ENCODE data around the gene ROBO2.

ROBO2 gene

GRCh38 chr3:77042343-77042742 lies 2.4 kb downstream of the ROBO2 start:
- no peak overlapping the region for H3K27ac ChIP-seq (ENCODE audit: low read depth, low read length, poor library complexity, severe bottlenecking)
- no peaks in the 10 kb centered on the region for H3K36me3 ChIP-seq (ENCODE audit: insufficient read depth, low read length)
- H3K27me3 ChIP-seq (ENCODE audit: insufficient read depth, low read length), result no peaks in the 10 kb centered on the region
- H3K4me2 ChIP-seq (ENCODE audit: low read length), result no peak overlapping the region
- H3K9me3 ChIP-seq (ENCODE audit: low read length), result no peaks in the 10 kb centered on the region
- H3K9ac ChIP-seq (ENCODE audit: low read length), result no peak overlapping the region
- H3F3A ChIP-seq (ENCODE audit: insufficient read depth, low read length), result 0 out of 2 replicates have a peak, but pooled peaks cover 3% of the 10 kb centered on the region
- no peaks in the 10 kb centered on the region for H3K79me2 ChIP-seq (ENCODE audit: insufficient read depth, low read length)
- H4K20me1 ChIP-seq (ENCODE audit: insufficient read depth, low read length), result no peaks in the 10 kb centered on the region
- H3K4me3 ChIP-seq (ENCODE audit: low read depth, low read length, poor library complexity, severe bottlenecking), result no peak overlapping the region
- no peak overlapping the region for H2AFZ ChIP-seq (ENCODE audit: low read length)
- TF ChIP-seq CTCF (IDR thresholded peaks at IDR 0.05; ENCODE audit: low read length), result no peak
- no peak for TF ChIP-seq EZH2 (IDR thresholded peaks at IDR 0.05; ENCODE audit: borderline replicate concordance, low read length)
- peaks cover 41% of the 10 kb centered on the region for H3K4me1 ChIP-seq (ENCODE audit: insufficient read depth, low read length, severe bottlenecking)
- no peaks in the 10 kb centered on the region for H3K9me2 ChIP-seq (ENCODE audit: low read depth, low read length)

GRCh38 chr3:77042882-77043281 lies 3.0 kb downstream of the ROBO2 start:
- H3K36me3 ChIP-seq (ENCODE audit: insufficient read depth, low read length), result no peaks in the 10 kb centered on the region
- H3K27me3 ChIP-seq (ENCODE audit: insufficient read depth, low read length), result no peaks in the 10 kb centered on the region
- no peaks in the 10 kb centered on the region for H4K20me1 ChIP-seq (ENCODE audit: insufficient read depth, low read length)
- no peak overlapping the region for H3K4me3 ChIP-seq (ENCODE audit: low read depth, low read length, poor library complexity, severe bottlenecking)
- 0 out of 2 replicates have a peak, but pooled peaks cover 3% of the 10 kb centered on the region for H3F3A ChIP-seq (ENCODE audit: insufficient read depth, low read length)
- no peak overlapping the region for H2AFZ ChIP-seq (ENCODE audit: low read length)
- peaks cover 40% of the 10 kb centered on the region for H3K4me1 ChIP-seq (ENCODE audit: insufficient read depth, low read length, severe bottlenecking)
- H3K79me2 ChIP-seq (ENCODE audit: insufficient read depth, low read length), result no peaks in the 10 kb centered on the region
- H3K27ac ChIP-seq (ENCODE audit: low read depth, low read length, poor library complexity, severe bottlenecking), result no peak overlapping the region
- H3K9me3 ChIP-seq (ENCODE audit: low read length), result no peaks in the 10 kb centered on the region
- no peaks in the 10 kb centered on the region for H3K9me2 ChIP-seq (ENCODE audit: low read depth, low read length)
- no peak overlapping the region for H3K4me2 ChIP-seq (ENCODE audit: low read length)
- no peak overlapping the region for H3K9ac ChIP-seq (ENCODE audit: low read length)
- no peak for TF ChIP-seq EZH2 (IDR thresholded peaks at IDR 0.05; ENCODE audit: borderline replicate concordance, low read length)
- peak; percentile 36; the same call in 1 of the 2 replicates for TF ChIP-seq CTCF (IDR thresholded peaks at IDR 0.05; ENCODE audit: low read length)

- H3K27me3 ChIP-seq (ENCODE audit: insufficient read depth, low read length), result no peaks in the 10 kb centered on the region
- 0 out of 2 replicates have a peak, but pooled peaks cover 3% of the 10 kb centered on the region for H3F3A ChIP-seq (ENCODE audit: insufficient read depth, low read length)
- no peaks in the 10 kb centered on the region for H3K36me3 ChIP-seq (ENCODE audit: insufficient read depth, low read length)
- H3K9me2 ChIP-seq (ENCODE audit: low read depth, low read length), result no peaks in the 10 kb centered on the region
- H3K79me2 ChIP-seq (ENCODE audit: insufficient read depth, low read length), result no peaks in the 10 kb centered on the region
- H3K4me1 ChIP-seq (ENCODE audit: insufficient read depth, low read length, severe bottlenecking), result peaks cover 22% of the 10 kb centered on the region
- TF ChIP-seq CTCF (IDR thresholded peaks at IDR 0.05; ENCODE audit: low read length) (no peak), EZH2 (IDR thresholded peaks at IDR 0.05; ENCODE audit: borderline replicate concordance, low read length) (no peak)
- no peak overlapping the region for H3K4me2 ChIP-seq (ENCODE audit: low read length)
- no peak overlapping the region for H3K4me3 ChIP-seq (ENCODE audit: low read depth, low read length, poor library complexity, severe bottlenecking)
- no peak overlapping the region for H3K9ac ChIP-seq (ENCODE audit: low read length)
- H2AFZ ChIP-seq (ENCODE audit: low read length), result no peak overlapping the region
- no peaks in the 10 kb centered on the region for H4K20me1 ChIP-seq (ENCODE audit: insufficient read depth, low read length)
- no peaks in the 10 kb centered on the region for H3K9me3 ChIP-seq (ENCODE audit: low read length)
- no peak overlapping the region for H3K27ac ChIP-seq (ENCODE audit: low read depth, low read length, poor library complexity, severe bottlenecking)
Observed at GRCh38 chr3:77045686-77046085, 5.8 kb downstream of the ROBO2 start.
